HL-60 (cell line): ENCODE measurements around the gene NPFF.

Source experiments
- DNase-seq, 2 experiments: peaks; one replicate each; pipeline ENCODE4 v3.0.0-alpha.2; 2010 to 2020; ENCODE audit warnings: low read depth in 1 of 2, low spot score in 1 of 2
- H3K27ac ChIP-seq: fragments of 250-450 bp; sonication (Bioruptor Pico); replicated peaks from 2 replicates; pipeline ENCODE4 v1.5.1; 2020; ENCODE audit warnings: mild to moderate bottlenecking, moderate library complexity
- H3K27me3 ChIP-seq: fragments of 250-450 bp; sonication (Bioruptor Pico); 2 replicates; pipeline ENCODE4 v1.5.1; 2021; ENCODE audit warnings: mild to moderate bottlenecking, moderate library complexity; ENCODE audit not compliant: insufficient read depth, poor library complexity, severe bottlenecking
- H3K4me3 ChIP-seq: replicated peaks from 2 replicates; pipeline ENCODE4 v1.5.1; 2011; ENCODE audit warnings: mild to moderate bottlenecking, control low read depth, low read length; ENCODE audit not compliant: insufficient read depth
- CTCF ChIP-seq: IDR thresholded peaks from one replicate; pipeline ENCODE4 v1.5.1; 2011; ENCODE audit warnings: low read length, control low read depth, inconsistent platforms; ENCODE audit not compliant: insufficient read depth
- GABPA ChIP-seq: IDR thresholded peaks from 2 replicates; pipeline ENCODE4 v1.6.1; 2012; ENCODE audit warnings: low read depth
- POLR2AphosphoS5 ChIP-seq: IDR thresholded peaks from 2 replicates; pipeline ENCODE4 v1.6.1; 2012; ENCODE audit warnings: low read depth
- REST ChIP-seq: IDR thresholded peaks from 2 replicates; pipeline ENCODE4 v1.6.1; 2012; ENCODE audit warnings: low read depth; ENCODE audit not compliant: insufficient replicate concordance
- SPI1 ChIP-seq: IDR thresholded peaks from 2 replicates; pipeline ENCODE4 v1.6.1; 2012; ENCODE audit warnings: low read depth, mild to moderate bottlenecking, borderline replicate concordance

NPFF gene

GRCh38 chr12:53472056-53472582, 35.2 kb downstream of the NPFF start:
- Histone ChIP-seq H3K27me3 (no peaks in the 10 kb centered on the region), H3K27ac (no peak overlapping the region), H3K4me3 (no peak overlapping the region)
- no peak for DNase-seq
- TF ChIP-seq CTCF (no peak), POLR2AphosphoS5 (no peak)

GRCh38 chr12:53468282-53468681, 39.0 kb downstream of the NPFF start:
- Histone ChIP-seq H3K27me3 (no peaks in the 10 kb centered on the region), H3K4me3 (no peak overlapping the region), H3K27ac (no peak overlapping the region)
- DNase-seq = no peak
- TF ChIP-seq GABPA = no peak

- no peak for DNase-seq
- no peak overlapping the region for H3K27ac ChIP-seq
- TF ChIP-seq SPI1 (no peak), GABPA (no peak), POLR2AphosphoS5 (no peak), REST (no peak), CTCF (no peak)
These were observed 39.4 kb downstream of the NPFF start for GRCh38 chr12:53467880-53468279.

GRCh38 chr12:53467082-53467481, 40.2 kb downstream of the NPFF start:
- no peak for DNase-seq
- Histone ChIP-seq H3K27ac (no peak overlapping the region), H3K27me3 (no peaks in the 10 kb centered on the region), H3K4me3 (no peak overlapping the region)
- TF ChIP-seq POLR2AphosphoS5 (no peak), REST (no peak), CTCF (no peak), SPI1 (no peak)

More at GRCh38 chr12:53467880-53468279, 39.4 kb downstream of the NPFF start:
- Histone ChIP-seq H3K27me3 (no peaks in the 10 kb centered on the region), H3K4me3 (no peak overlapping the region)
